K562 (cell line): ENCODE results near the gene MYCBPAP. TPM values are rescaled to one million over a fixed set of nuclear protein-coding genes. Genes with fewer than 3 reads are reported as not detected.

Source experiments
- ATAC-seq: fragments of 200-7000 bp; cut with Tn5 transposase; 3 replicates; pipeline ENCODE4 v1.9.1; 2020; ENCODE audit warnings: moderate library complexity
- BruUV-seq: library from RNA; stranded (reverse); fragments of 400-500 nt; replicated peaks from 2 replicates; lab custom pipeline; 2021; lab: Mats Ljungman, UMichigan
- CTCF ChIA-PET: fragments of 300-600 bp; formaldehyde crosslinking; extraction: SDS; loops from one replicate; lab custom pipeline; 2021; ENCODE audit warnings: low intra/inter-chr PET ratio; lab: Yijun Ruan, JAX
- POLR2A ChIA-PET: fragments of 300-600, 350-650 bp; sonication (Branson Sonifier 250); formaldehyde crosslinking; extraction: SDS; loops from one replicate; lab custom pipeline; 2021; ENCODE audit warnings: antibody characterized with exemption, inconsistent platforms; lab: Yijun Ruan, JAX
- DNase-seq, 4 experiments: peaks; one replicate each; pipeline versions ENCODE4 v3.0.0 to v3.0.0-alpha.2; 2011 to 2018; ENCODE audit warnings: low spot score in 3 of 4, mixed read lengths in 3 of 4; ENCODE audit errors: extremely low read depth in 1 of 4
- FAIRE-seq: peaks from 2 replicates; lab custom pipeline; 2011; peaks lifted over from hg19 to GRCh38; lab: Jason Lieb, UNC
- H2AFZ ChIP-seq: 2 replicates; pipeline ENCODE4 v1.6.0; 2011; ENCODE audit warnings: low read depth, low read length, control low read depth, inconsistent platforms
- H3K27ac ChIP-seq: fragments of 200-600 bp; 3 replicates; pipeline ENCODE4 v1.8.0; 2011; ENCODE audit warnings: low read depth, mild to moderate bottlenecking, control low read depth, inconsistent platforms, low read length, moderate library complexity, mixed read lengths; ENCODE audit errors: extremely low read depth
- H3K27me3 ChIP-seq, 2 experiments: fragments of 300-600 bp in 1 of 2; 2 replicates in 1 of 2; 3 replicates in 1 of 2; pipeline versions ENCODE4 v1.6.0 to v1.8.0; 2011; ENCODE audit warnings: inconsistent platforms in 2 of 2, low read length in 2 of 2, mild to moderate bottlenecking in 1 of 2, mixed read lengths in 1 of 2, moderate library complexity in 1 of 2; ENCODE audit not compliant: control insufficient read depth in 2 of 2, insufficient read depth in 2 of 2
- H3K36me3 ChIP-seq: fragments of 300-600 bp; 3 replicates; pipeline ENCODE4 v1.8.0; 2011; ENCODE audit warnings: mild to moderate bottlenecking, low read length, inconsistent platforms; ENCODE audit not compliant: control insufficient read depth, insufficient read depth
- H3K4me1 ChIP-seq, 2 experiments: fragments of 200-600 bp in 1 of 2; replicated peaks in 1 of 2; 2 replicates in 1 of 2; 3 replicates in 1 of 2; pipeline versions ENCODE4 v1.5.1 to v1.8.0; 2011; ENCODE audit warnings: inconsistent platforms in 2 of 2, low read length in 2 of 2, mild to moderate bottlenecking in 1 of 2, mixed read lengths in 1 of 2, moderate library complexity in 1 of 2; ENCODE audit not compliant: control insufficient read depth in 2 of 2, insufficient read depth in 2 of 2
- H3K4me2 ChIP-seq: 2 replicates; pipeline ENCODE4 v1.6.1; 2011; ENCODE audit warnings: low read length, control low read depth, inconsistent platforms, mixed read lengths; ENCODE audit not compliant: insufficient read depth
- H3K4me3 ChIP-seq: fragments of 200-600 bp; sonication (generic), shearing (Covaris generic); 2 replicates; pipeline ENCODE4 v1.5.1; 2016; ENCODE audit warnings: control low read depth, inconsistent platforms
- H3K79me2 ChIP-seq: fragments of 200-600 bp; 3 replicates; pipeline ENCODE4 v1.8.0; 2011; ENCODE audit warnings: low read length, inconsistent platforms; ENCODE audit not compliant: control insufficient read depth, insufficient read depth
- H3K9ac ChIP-seq, 2 experiments: 2 replicates each; pipeline versions ENCODE4 v1.6.0 to v1.6.1; 2011; ENCODE audit warnings: low read depth in 2 of 2, low read length in 2 of 2, control low read depth in 1 of 2, inconsistent platforms in 1 of 2, mild to moderate bottlenecking in 1 of 2, mixed read lengths in 1 of 2; ENCODE audit not compliant: insufficient read depth in 1 of 2
- H3K9me1 ChIP-seq: one replicate; pipeline ENCODE4 v1.6.0; 2011; ENCODE audit warnings: inconsistent platforms, mild to moderate bottlenecking, low read length, moderate library complexity; ENCODE audit not compliant: control insufficient read depth, insufficient read depth
- H3K9me3 ChIP-seq: replicated peaks from 2 replicates; pipeline ENCODE4 v1.5.1; 2011; ENCODE audit warnings: low read depth, low read length, inconsistent platforms; ENCODE audit not compliant: control insufficient read depth, insufficient read depth
- H4K20me1 ChIP-seq: replicated peaks from 2 replicates; pipeline ENCODE4 v1.6.1; 2011; ENCODE audit warnings: low read length, inconsistent platforms, mixed read lengths; ENCODE audit not compliant: control insufficient read depth, insufficient read depth
- SNIP1 ChIP-seq: fragments of 450-650 bp; IDR thresholded peaks from 2 replicates; pipeline ENCODE4 v1.7.1; 2017; ENCODE audit warnings: low read depth, mild to moderate bottlenecking
- VEZF1 ChIP-seq: fragments of 200-800 bp; sonication (Bioruptor generic); IDR thresholded peaks from 2 replicates; pipeline ENCODE4 v1.6.1; 2017; ENCODE audit warnings: missing genetic modification characterization, missing compliant biosample characterization
- ZNF124 ChIP-seq: sonication (generic); formaldehyde crosslinking; IDR thresholded peaks from 2 replicates; pipeline ENCODE4 v1.8.1; 2022; ENCODE audit warnings: missing genetic modification reagents
- WGBS: fragments of 100-300 bp; shearing (Covaris generic); methylation state at CpG from one replicate; pipeline ENCODE4 v1.1.6; 2016; ENCODE audit warnings: low coverage, mixed read lengths; ENCODE audit not compliant: insufficient coverage; ENCODE audit errors: missing lambda C conversion rate; 5-methylcytosine and 5-hydroxymethylcytosine counted together
- in situ Hi-C: fragments of 300-500 bp; cut with MboI; formaldehyde crosslinking; loops from 4 replicates; pipeline ENCODE4 v1.15.0; 2018; ENCODE audit warnings: inconsistent platforms, mixed read lengths
- intact Hi-C: fragments of 100-400 bp; cut with micrococcal nuclease; formaldehyde crosslinking; loops from 2 replicates; pipeline ENCODE4 v1.14.2; 2022
- polyA plus RNA-seq, 8 experiments: library from polyadenylated mRNA; depleted of rRNA in 4 of 8; stranded (reverse) in 5 of 8; unstranded in 3 of 8; fragments of >200 nt; fragmentation: Nextera tagmentation in 2 of 8; fragmentation: Illumina TruSeq in 1 of 8; extraction: Ambion mirVana in 2 of 8; extraction: Trizol in 1 of 8; gene quantifications; 2 replicates each; pipeline versions ENCODE4 v1.2.1 to v1.2.3, GENCODE V29; 2011 to 2014; ENCODE audit warnings: inconsistent platforms in 1 of 8, missing spikeins in 1 of 8
- total RNA-seq, 7 experiments: library from RNA; depleted of rRNA in 6 of 7; stranded (reverse); fragments of >200 nt in 6 of 7; fragmentation: Illumina TruSeq in 2 of 7; extraction: Trizol in 2 of 7; gene quantifications; 2 replicates each; pipeline versions ENCODE4 v1.2.1 to v1.2.3, GENCODE V29; 2011 to 2021; ENCODE audit warnings: low replicate concordance in 1 of 7

Gene MYCBPAP
- total and polyA plus RNA-seq, 9 of the 15 experiments (the other 6 are each of a cell fraction or from before 2014, with no cell fraction given) = not detected

DNA sequence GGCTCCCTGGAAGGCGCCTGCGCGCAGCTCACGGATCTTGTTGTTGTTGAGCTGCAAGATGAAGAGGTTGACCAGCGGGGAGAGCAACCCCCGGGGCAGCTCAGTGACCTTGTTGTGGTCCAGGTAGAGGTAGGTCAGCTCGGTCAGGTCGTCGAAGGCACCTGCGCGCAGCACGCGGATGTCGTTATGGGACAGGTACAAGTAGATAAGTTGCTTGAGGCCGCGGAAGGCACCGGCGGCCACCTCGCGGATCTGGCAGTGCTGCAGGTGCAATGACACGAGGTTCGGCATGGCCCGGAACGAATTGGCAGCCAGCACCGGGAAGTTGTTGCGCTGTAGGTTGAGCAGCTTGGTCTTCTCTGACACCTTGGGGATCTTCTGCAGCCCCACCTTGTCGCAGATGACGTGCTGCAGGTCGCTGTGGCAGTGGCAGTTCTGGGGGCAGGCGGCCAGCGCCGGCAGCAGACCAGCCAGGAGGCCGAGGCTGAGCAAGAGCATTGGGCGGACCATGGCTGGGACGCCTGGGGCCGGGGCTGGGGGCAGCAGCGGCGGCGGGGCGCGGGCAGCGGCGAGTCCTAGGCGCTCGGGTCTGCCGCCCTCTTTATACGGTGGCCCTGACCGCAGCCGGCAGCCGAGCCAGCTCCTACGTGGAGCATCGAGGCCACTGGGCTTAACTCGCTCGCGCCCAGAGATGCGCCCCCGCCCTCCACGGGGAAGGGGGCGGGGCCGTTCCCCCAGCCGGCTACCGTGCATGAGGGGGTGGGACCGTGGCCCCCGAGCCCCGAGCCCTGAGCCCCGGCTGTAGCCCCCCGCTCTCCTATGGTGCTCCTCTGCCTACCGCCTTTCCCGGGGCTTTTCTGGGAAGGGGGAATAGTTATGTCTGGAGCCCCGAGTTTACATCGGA, 39.7 kb upstream of the MYCBPAP start, which contains the start of gene CHAD:
Gene CHAD, minus strand, starts transcription at position 577 of the 904 bp plus-strand sequence. Its CDS starts 67 bp downstream, at position 510.
- ChIA-PET CTCF (no interaction called here), POLR2A (interaction anchor here (0.5 to 0.7 kb wide), 2 partner anchors 17 to 195 kb away, joined by 3 read pairs; no protein-coding TSS in a partner anchor)
- BruUV-seq = no TSS peak
- Histone ChIP-seq H3K9me1 (no peaks in the 10 kb centered on the region), H3K36me3 (no peaks in the 10 kb centered on the region), H3K4me3 (no peak within 1 kb of the TSS), H3K9me3 (no peaks in the 10 kb centered on the region), H2AFZ (no peak within 1 kb of the TSS), H3K4me2 (no peak within 1 kb of the TSS), H4K20me1 (peaks cover 12% of the 10 kb centered on the region), H3K27ac (no peak within 1 kb of the TSS), H3K4me1 (peaks cover 0 to 25% of the 10 kb centered on the region in 2 experiments; a peak in 2 of 5 replicates), H3K27me3 (peaks cover 22 to 77% of the 10 kb centered on the region in 2 experiments; a peak in 4 of 5 replicates), H3K9ac (peak within 1 kb of the TSS in 1 of 2 experiments; percentile 13; a peak in 1 of 4 replicates), H3K79me2 (no peaks in the 10 kb centered on the region)
- DNase-seq = peak in 3 of 4 experiments; percentile 39 to 68 (median 63)
- ATAC-seq = peak; percentile 57
- peak; percentile 25; the same call in 1 of the 2 replicates for TF ChIP-seq VEZF1
- TF ChIP-seq ZNF124 = 0 out of 2 replicates have a peak, but pooled peaks have one; percentile 37
- no peak for TF ChIP-seq SNIP1
- in situ Hi-C loops = no loop called here
- FAIRE-seq = no peak
- WGBS = 43% methylated on average over 39 of the region's 71 CpGs
- intact Hi-C loops = no loop called here
